ENCODE data around the gene CTIF. TPM values are rescaled to one million over a fixed set of nuclear protein-coding genes. Genes with fewer than 3 reads are reported as not detected.

CTIF gene
- total RNA-seq (1 to 10 TPM; 5.2 to 6.5 TPM), polyA plus RNA-seq (not detected)

GRCh38 chr18:48538531-48539405, at the start of gene CTIF:
TSS of gene CTIF (plus strand) at chr18:48539031. CDS start at chr18:48619566, 80,535 bp downstream.
- no peaks in the 10 kb centered on the region for H3K36me3 Mint-ChIP-seq
- Histone ChIP-seq H3K36me3 (ENCODE audit: insufficient read depth, low read length) (no peaks in the 10 kb centered on the region), H3K4me1 (ENCODE audit: insufficient read depth, low read length) (no peaks in the 10 kb centered on the region), H3K27me3 (ENCODE audit: insufficient read depth, low read length) (no peaks in the 10 kb centered on the region), H3K4me3 (ENCODE audit: low read length in 2 of 2) (peak within 1 kb of the TSS; percentile 65 to 68), H3K27ac (ENCODE audit: low read depth, low read length) (peak within 1 kb of the TSS; percentile 6), H3K9me3 (ENCODE audit: control insufficient read depth in 1 of 2, low read length in 2 of 2) (no peaks in the 10 kb centered on the region)
- POLR2A ChIA-PET (ENCODE audit: partially characterized antibody) = interaction anchor here (1.5 kb wide), 1 partner anchor 949 kb away, joined by 3 read pairs; the partner anchor contains the start of gene C18orf32
- peak within 1 kb of the TSS in 6 of 7 donors; percentile 32 to 89 (median 80) for H3K27ac Mint-ChIP-seq
- DNase-seq = peak; percentile 46 to 70 (median 52)
- H3K4me1 Mint-ChIP-seq = peaks cover 1 to 12% (median 7%) of the 10 kb centered on the region in 4 donors
- no peaks in the 10 kb centered on the region for H3K9me3 Mint-ChIP-seq
- peak within 1 kb of the TSS; percentile 89 to 95 (median 93) for H3K4me3 Mint-ChIP-seq
- peaks cover 2 to 3% of the 10 kb centered on the region in 2 donors for H3K27me3 Mint-ChIP-seq
- CTCF ChIA-PET (ENCODE audit: partially characterized antibody) = interaction anchor here (0.9 kb wide), 1 partner anchor 19 kb away, joined by 3 read pairs; no protein-coding TSS in a partner anchor
- intact Hi-C loops (cut with micrococcal nuclease) = loop anchor here (5.0 kb wide), 1 partner anchor 1749 kb away; the partner anchor contains the start of gene CXXC1

GRCh38 chr18:48490641-48491293, 48.1 kb upstream of the CTIF start:
- ChIA-PET POLR2A (ENCODE audit: partially characterized antibody) (no interaction called here), CTCF (ENCODE audit: partially characterized antibody) (interaction anchor here (0.7 kb wide), 1 partner anchor 46 kb away, joined by 6 read pairs; no protein-coding TSS in a partner anchor)
- Mint-ChIP-seq H3K27ac (no peak overlapping the region), H3K4me1 (no peaks in the 10 kb centered on the region), H3K4me3 (no peak overlapping the region), H3K9me3 (peaks cover 0 to 5% (median 0%) of the 10 kb centered on the region in 8 donors), H3K27me3 (peaks cover 41 to 49% of the 10 kb centered on the region in 2 donors), H3K36me3 (no peaks in the 10 kb centered on the region)
- Histone ChIP-seq H3K36me3 (ENCODE audit: insufficient read depth, low read length) (no peaks in the 10 kb centered on the region), H3K4me1 (ENCODE audit: insufficient read depth, low read length) (no peaks in the 10 kb centered on the region), H3K27me3 (ENCODE audit: insufficient read depth, low read length) (no peaks in the 10 kb centered on the region), H3K9me3 (ENCODE audit: control insufficient read depth in 1 of 2, low read length in 2 of 2) (no peaks in the 10 kb centered on the region), H3K4me3 (ENCODE audit: low read length in 2 of 2) (no peak overlapping the region), H3K27ac (ENCODE audit: low read depth, low read length) (no peak overlapping the region)
- intact Hi-C loops (cut with micrococcal nuclease) = no loop called here
- DNase-seq = no peak

DNA sequence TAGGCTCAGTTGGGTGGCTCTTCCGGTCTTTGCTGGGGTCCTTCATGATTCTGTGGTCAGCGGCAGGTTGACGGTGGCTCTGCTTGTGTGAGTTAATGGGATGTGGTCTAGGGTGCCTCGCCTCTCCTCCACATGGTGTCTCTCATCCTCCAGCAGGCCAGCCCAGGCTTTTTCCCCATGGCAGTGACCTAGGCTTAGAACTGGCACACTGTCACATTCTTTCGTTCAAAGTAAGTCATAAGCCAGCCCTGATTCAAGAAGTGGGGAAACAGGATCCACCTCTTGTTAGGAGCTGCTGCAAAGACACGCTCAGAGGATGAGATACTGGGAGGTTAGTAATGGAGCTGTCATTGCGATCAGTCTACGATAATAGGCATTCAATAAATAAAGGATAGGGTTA, 46.0 kb upstream of the CTIF start:
- H3K9me3 Mint-ChIP-seq = peaks cover 0 to 16% (median 12%) of the 10 kb centered on the region in 8 donors
- H3K9me3 ChIP-seq (ENCODE audit: control insufficient read depth in 1 of 2, low read length in 2 of 2) = no peaks in the 10 kb centered on the region
- H3K27me3 ChIP-seq (ENCODE audit: insufficient read depth, low read length) = no peaks in the 10 kb centered on the region
- H3K4me3 Mint-ChIP-seq = no peak overlapping the region
- peaks cover 40 to 50% of the 10 kb centered on the region in 2 donors for H3K27me3 Mint-ChIP-seq
- intact Hi-C loops (cut with micrococcal nuclease) = no loop called here
- peaks cover 0 to 3% of the 10 kb centered on the region in 2 donors for H3K36me3 Mint-ChIP-seq
- no peak overlapping the region for H3K27ac Mint-ChIP-seq
- no peaks in the 10 kb centered on the region for H3K4me1 Mint-ChIP-seq
- ChIA-PET CTCF (ENCODE audit: partially characterized antibody) (interaction anchor here (0.8 to 1.3 kb wide), 2 partner anchors 10 to 47 kb away, joined by 3 read pairs; no protein-coding TSS in a partner anchor), POLR2A (ENCODE audit: partially characterized antibody) (no interaction called here)
- H3K27ac ChIP-seq (ENCODE audit: low read depth, low read length) = no peak overlapping the region
- H3K4me1 ChIP-seq (ENCODE audit: insufficient read depth, low read length) = no peaks in the 10 kb centered on the region
- no peaks in the 10 kb centered on the region for H3K36me3 ChIP-seq (ENCODE audit: insufficient read depth, low read length)
- no peak for DNase-seq
- H3K4me3 ChIP-seq (ENCODE audit: low read length in 2 of 2) = no peak overlapping the region

- intact Hi-C loops (cut with micrococcal nuclease) = no loop called here
- Histone ChIP-seq H3K27me3 (ENCODE audit: insufficient read depth, low read length) (no peaks in the 10 kb centered on the region), H3K4me3 (ENCODE audit: low read length in 2 of 2) (no peak overlapping the region), H3K36me3 (ENCODE audit: insufficient read depth, low read length) (no peaks in the 10 kb centered on the region), H3K9me3 (ENCODE audit: control insufficient read depth in 1 of 2, low read length in 2 of 2) (no peaks in the 10 kb centered on the region), H3K4me1 (ENCODE audit: insufficient read depth, low read length) (no peaks in the 10 kb centered on the region), H3K27ac (ENCODE audit: low read depth, low read length) (no peak overlapping the region)
- no peak overlapping the region for H3K4me3 Mint-ChIP-seq
- DNase-seq = no peak
- ChIA-PET POLR2A (ENCODE audit: partially characterized antibody) (no interaction called here), CTCF (ENCODE audit: partially characterized antibody) (no interaction called here)
- peaks cover 44 to 45% of the 10 kb centered on the region in 2 donors for H3K27me3 Mint-ChIP-seq
- H3K27ac Mint-ChIP-seq = no peak overlapping the region
- H3K4me1 Mint-ChIP-seq = no peaks in the 10 kb centered on the region
- H3K36me3 Mint-ChIP-seq = peaks cover 0 to 4% of the 10 kb centered on the region in 2 donors
- peaks cover 0 to 22% (median 16%) of the 10 kb centered on the region in 8 donors for H3K9me3 Mint-ChIP-seq
Observed at GRCh38 chr18:48493434-48494230, 45.2 kb upstream of the CTIF start.

GRCh38 chr18:48497863-48498262, 41.0 kb upstream of the CTIF start:
- Histone ChIP-seq H3K4me3 (ENCODE audit: low read length in 2 of 2) (no peak overlapping the region), H3K27ac (ENCODE audit: low read depth, low read length) (no peak overlapping the region), H3K36me3 (ENCODE audit: insufficient read depth, low read length) (no peaks in the 10 kb centered on the region), H3K27me3 (ENCODE audit: insufficient read depth, low read length) (no peaks in the 10 kb centered on the region), H3K4me1 (ENCODE audit: insufficient read depth, low read length) (no peaks in the 10 kb centered on the region), H3K9me3 (ENCODE audit: control insufficient read depth in 1 of 2, low read length in 2 of 2) (no peaks in the 10 kb centered on the region)
- peaks cover 0 to 4% of the 10 kb centered on the region in 2 donors for H3K36me3 Mint-ChIP-seq
- no peak overlapping the region for H3K27ac Mint-ChIP-seq
- DNase-seq = no peak
- peaks cover 22 to 36% of the 10 kb centered on the region in 2 donors for H3K27me3 Mint-ChIP-seq
- H3K9me3 Mint-ChIP-seq = peaks cover 0 to 22% (median 16%) of the 10 kb centered on the region in 8 donors
- H3K4me1 Mint-ChIP-seq = no peaks in the 10 kb centered on the region
- no peak overlapping the region for H3K4me3 Mint-ChIP-seq
- intact Hi-C loops (cut with micrococcal nuclease) = no loop called here
- CTCF ChIA-PET (ENCODE audit: partially characterized antibody) = no interaction called here
- POLR2A ChIA-PET (ENCODE audit: partially characterized antibody) = no interaction called here

DNA sequence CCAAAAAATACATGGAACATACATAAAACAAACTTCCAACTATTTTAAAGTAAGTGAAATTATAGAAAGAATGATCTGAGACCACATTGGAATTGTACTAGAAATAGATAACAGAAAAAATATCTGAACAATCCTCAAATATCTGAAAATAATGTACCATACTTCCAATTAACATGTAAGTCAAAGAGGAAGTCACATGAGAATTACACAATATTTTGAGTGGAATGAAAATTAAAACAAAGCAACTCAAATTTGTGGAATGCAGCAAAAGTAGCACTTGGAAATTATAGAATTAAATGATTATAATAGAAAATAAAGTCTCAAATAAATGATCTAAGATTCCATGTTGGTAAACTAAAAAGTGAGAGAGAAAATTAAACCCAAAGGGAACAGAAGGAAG, 38.3 kb upstream of the CTIF start:
- intact Hi-C loops (cut with micrococcal nuclease) = no loop called here
- Mint-ChIP-seq H3K27ac (no peak overlapping the region), H3K4me3 (no peak overlapping the region), H3K36me3 (peaks cover 0 to 4% of the 10 kb centered on the region in 2 donors), H3K4me1 (no peaks in the 10 kb centered on the region), H3K27me3 (peaks cover 15 to 19% of the 10 kb centered on the region in 2 donors), H3K9me3 (peaks cover 2 to 41% (median 23%) of the 10 kb centered on the region in 8 donors)
- DNase-seq = no peak
- H3K4me3 ChIP-seq (ENCODE audit: low read length in 2 of 2) = no peak overlapping the region
- no peaks in the 10 kb centered on the region for H3K9me3 ChIP-seq (ENCODE audit: control insufficient read depth in 1 of 2, low read length in 2 of 2)
- POLR2A ChIA-PET (ENCODE audit: partially characterized antibody) = no interaction called here
- CTCF ChIA-PET (ENCODE audit: partially characterized antibody) = no interaction called here
- H3K4me1 ChIP-seq (ENCODE audit: insufficient read depth, low read length) = no peaks in the 10 kb centered on the region
- no peaks in the 10 kb centered on the region for H3K27me3 ChIP-seq (ENCODE audit: insufficient read depth, low read length)
- H3K27ac ChIP-seq (ENCODE audit: low read depth, low read length) = no peak overlapping the region
- H3K36me3 ChIP-seq (ENCODE audit: insufficient read depth, low read length) = no peaks in the 10 kb centered on the region

Data from CD4-positive, alpha-beta memory T cell (primary cell).